ENCODE results near the gene PFKFB2.

GRCh38 chr1:207115269-207115668 is 62.2 kb downstream of the PFKFB2 start:
- TF ChIP-seq POLR2A (IDR thresholded peaks at IDR 0.05; ENCODE audit: low read depth, low read length) (no peak), POLR2AphosphoS5 (IDR thresholded peaks at IDR 0.05; ENCODE audit: low read depth, low read length) (no peak), TAF1 (IDR thresholded peaks at IDR 0.05; ENCODE audit: borderline replicate concordance, low read depth, low read length) (no peak)
